ENCODE data around the gene PRKCH.

The PRKCH gene

DNA sequence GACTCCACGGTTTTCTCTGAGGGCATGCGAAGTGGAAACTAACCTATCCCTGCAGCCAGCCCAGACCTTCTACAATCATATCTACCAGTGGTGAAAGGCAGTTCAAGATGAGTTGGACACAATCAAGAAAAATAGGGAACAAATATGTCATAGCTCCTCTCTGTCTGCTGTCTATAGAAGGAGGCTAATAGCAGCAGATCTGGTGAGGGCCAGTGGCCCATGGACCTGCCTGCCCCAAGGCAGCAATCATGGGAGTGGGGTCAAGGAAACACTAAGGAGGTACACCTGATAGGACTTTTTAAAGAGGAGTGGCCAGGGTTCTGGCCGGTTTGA lies 149.5 kb downstream of the PRKCH start:
- FAIRE-seq (no peak), DNase-seq (ENCODE audit: insufficient read length, low spot score) (no peak)
- TF ChIP-seq, protein P1, sequence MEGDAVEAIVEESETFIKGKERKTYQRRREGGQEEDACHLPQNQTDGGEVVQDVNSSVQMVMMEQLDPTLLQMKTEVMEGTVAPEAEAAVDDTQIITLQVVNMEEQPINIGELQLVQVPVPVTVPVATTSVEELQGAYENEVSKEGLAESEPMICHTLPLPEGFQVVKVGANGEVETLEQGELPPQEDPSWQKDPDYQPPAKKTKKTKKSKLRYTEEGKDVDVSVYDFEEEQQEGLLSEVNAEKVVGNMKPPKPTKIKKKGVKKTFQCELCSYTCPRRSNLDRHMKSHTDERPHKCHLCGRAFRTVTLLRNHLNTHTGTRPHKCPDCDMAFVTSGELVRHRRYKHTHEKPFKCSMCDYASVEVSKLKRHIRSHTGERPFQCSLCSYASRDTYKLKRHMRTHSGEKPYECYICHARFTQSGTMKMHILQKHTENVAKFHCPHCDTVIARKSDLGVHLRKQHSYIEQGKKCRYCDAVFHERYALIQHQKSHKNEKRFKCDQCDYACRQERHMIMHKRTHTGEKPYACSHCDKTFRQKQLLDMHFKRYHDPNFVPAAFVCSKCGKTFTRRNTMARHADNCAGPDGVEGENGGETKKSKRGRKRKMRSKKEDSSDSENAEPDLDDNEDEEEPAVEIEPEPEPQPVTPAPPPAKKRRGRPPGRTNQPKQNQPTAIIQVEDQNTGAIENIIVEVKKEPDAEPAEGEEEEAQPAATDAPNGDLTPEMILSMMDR (IDR thresholded peaks at IDR 0.05; ENCODE audit: insufficient read depth, missing control alignments), result no peak

DNA sequence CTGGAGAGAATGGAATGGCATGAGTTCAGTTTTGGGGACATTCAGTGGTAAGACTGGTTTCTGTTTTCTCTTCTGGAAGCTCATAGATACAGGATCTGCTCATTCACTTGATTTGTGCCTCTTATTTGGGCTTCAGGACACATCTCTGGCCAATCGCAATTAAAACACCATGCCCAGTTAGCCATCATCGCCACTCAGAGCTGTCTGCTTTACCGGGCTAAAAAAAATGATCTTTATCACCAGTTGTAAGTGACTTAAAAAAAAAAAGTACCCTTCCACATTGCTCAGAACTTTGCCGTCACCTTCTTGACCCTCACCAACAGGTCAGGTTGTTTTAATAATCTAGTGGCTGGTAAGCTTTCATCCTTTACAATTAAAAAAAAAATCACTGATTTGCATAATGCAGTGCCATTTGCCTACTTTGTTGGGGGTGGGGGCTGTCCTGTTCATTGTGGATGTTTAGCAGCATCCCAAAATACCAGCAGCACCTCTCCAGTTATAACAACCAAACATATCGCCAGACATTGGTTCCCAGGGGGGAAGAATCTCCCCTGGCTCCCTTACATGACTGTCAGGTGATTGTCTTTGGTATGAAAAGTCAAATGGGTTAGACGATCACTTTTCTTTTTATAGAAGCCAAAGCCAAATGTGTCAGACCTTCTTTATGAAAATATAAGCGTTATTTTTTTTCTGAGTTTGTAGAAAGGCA lies 150.1 kb downstream of the PRKCH start:
- DNase-seq (ENCODE audit: insufficient read length, low spot score), result no peak
- no peak for FAIRE-seq
- TF ChIP-seq, protein P1 (IDR thresholded peaks at IDR 0.05; ENCODE audit: insufficient read depth, missing control alignments), result no peak

DNA sequence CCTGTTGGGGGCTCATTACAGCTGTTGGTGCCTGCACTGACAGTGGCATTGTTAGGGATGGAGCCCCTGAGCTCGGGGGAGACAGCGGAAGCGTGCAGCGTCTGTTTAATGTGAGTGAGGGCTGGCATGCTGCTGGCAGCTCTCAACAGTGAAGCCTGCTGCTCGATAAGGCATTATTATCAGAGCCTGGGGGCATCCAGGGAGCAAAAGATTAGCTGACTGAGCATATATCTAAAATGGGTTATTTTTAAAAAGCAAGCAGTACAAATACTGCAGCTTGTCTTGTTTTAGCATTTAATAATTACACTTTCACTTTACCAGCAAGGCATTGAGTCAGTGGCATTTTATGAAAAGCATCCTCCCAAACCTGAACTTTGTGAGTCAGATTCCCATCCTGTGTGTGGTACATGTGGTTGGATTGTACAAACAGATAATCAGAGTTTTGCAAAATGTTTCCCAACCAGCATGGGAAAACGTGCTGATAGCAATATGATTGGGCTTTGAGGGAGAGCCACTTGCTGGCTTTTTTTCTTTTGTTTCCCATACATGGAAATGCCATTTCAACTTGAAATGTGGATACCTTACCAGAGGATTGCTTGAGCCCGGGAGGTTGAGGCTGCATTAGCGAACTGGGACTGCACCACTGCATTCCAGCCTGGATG lies 150.8 kb downstream of the PRKCH start:
- TF ChIP-seq, protein P1 (IDR thresholded peaks at IDR 0.05; ENCODE audit: insufficient read depth, missing control alignments), result no peak
- FAIRE-seq (no peak), DNase-seq (ENCODE audit: insufficient read length, low spot score) (no peak)

DNA sequence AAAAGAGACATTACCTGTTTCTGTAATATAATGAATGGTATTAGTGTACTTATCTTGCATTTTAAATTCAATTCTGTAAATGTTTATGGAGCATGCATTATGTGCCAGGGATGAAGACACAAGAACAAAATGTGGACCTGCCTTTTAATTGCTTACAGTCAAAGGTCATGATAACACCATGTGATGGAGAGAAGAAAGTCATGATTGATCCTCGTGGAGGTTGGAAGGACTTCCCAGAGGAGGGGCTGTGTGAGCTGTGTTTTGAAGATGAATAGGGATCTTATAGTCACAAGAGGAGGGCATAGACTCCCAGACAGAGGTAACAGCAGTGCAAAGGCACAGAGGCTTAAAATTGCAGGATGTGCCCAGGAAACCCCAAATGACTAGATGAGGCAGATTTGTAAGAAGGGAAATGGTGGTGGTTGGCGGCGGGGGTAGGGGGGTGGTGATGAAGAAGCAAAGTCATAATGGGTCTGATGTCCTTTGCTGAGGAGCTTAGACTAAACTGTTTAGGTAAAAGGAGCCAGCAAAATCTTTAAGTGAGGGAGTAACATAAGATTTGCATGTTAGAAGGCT lies 151.5 kb downstream of the PRKCH start:
- no peak for FAIRE-seq
- no peak for DNase-seq (ENCODE audit: insufficient read length, low spot score)
- TF ChIP-seq, protein P1 (IDR thresholded peaks at IDR 0.05; ENCODE audit: insufficient read depth, missing control alignments), result no peak

DNA sequence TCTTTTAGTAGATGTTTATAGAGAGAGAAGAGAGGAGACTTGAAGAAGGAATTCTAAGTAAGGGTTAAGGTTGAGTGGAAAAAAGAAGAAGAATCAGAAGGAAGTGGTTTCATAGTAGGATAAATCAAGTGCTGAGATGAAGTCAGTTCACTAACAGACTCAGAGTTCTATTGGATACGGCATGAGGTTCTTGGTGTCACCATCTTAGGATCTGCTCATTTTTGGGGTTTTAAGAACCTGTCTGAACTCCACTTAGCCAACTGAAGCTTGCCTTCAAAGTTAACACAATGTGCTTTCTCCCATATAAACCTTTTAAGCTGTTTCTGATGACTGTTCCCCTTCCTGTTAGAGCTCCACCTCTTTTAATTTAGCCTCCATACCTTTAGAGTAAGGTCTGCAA lies 152.6 kb downstream of the PRKCH start:
- DNase-seq (ENCODE audit: insufficient read length, low spot score) (no peak), FAIRE-seq (no peak)
- TF ChIP-seq, protein P1 (IDR thresholded peaks at IDR 0.05; ENCODE audit: insufficient read depth, missing control alignments), result no peak

DNA sequence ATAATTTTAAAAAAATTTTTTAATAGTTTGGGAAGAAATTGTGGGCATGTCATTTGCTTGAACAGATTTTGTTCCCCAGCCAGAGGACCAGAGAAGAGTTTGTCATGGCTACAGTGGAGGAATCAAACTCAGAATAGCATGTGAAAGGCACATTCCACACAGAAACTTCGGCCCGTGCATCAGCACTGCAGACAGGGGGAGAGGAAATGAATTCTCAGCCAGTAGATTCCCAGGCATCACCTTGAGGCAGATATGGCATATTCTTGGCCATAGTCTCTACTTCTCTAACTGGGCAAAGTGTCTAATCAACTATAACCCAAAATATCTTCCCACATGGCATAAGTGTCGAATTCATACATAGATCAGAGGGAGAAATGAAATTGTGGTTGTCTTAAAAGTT lies 153.3 kb downstream of the PRKCH start:
- DNase-seq (ENCODE audit: insufficient read length, low spot score) (no peak), FAIRE-seq (no peak)
- TF ChIP-seq, protein P1 (IDR thresholded peaks at IDR 0.05; ENCODE audit: insufficient read depth, missing control alignments), result no peak

DNA sequence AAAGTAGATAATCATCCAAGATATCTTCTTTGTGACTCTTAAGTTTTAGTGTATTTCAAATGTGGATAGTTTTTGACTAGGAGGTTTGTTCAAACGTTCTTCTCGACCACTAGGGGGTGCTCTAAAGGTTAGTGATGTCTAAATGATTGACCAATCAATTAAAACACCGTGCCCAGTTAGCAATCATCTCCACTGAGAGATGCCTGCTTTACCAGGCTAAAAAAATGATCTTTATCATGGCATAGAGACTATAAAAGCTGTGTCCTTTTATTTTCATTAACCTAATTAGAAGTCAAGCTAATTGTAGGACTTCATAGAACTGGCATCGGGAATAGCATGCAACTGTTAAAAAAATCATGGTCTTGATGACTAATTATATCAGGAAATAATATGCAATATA lies 153.9 kb downstream of the PRKCH start:
- DNase-seq (ENCODE audit: insufficient read length, low spot score) (no peak), FAIRE-seq (peak; percentile 38)
- TF ChIP-seq, protein P1 (IDR thresholded peaks at IDR 0.05; ENCODE audit: insufficient read depth, missing control alignments), result peak; percentile 66
